Stimulated activated CD8-positive, alpha-beta memory T cell treated with anti-CD3 and anti-CD28 coated beads, Interleukin-7, amount 100 ng/mL, for 48 hours (primary cell): Measurements from ENCODE around the gene MEGF8.

Experiments
- DNase-seq, 2 donors: peaks; one replicate each; pipeline ENCODE4 v3.0.0-alpha.2; 2020; ENCODE audit warnings: low read depth in 1 of 2; ENCODE audit errors: extremely low read depth in 1 of 2

MEGF8 gene

DNA sequence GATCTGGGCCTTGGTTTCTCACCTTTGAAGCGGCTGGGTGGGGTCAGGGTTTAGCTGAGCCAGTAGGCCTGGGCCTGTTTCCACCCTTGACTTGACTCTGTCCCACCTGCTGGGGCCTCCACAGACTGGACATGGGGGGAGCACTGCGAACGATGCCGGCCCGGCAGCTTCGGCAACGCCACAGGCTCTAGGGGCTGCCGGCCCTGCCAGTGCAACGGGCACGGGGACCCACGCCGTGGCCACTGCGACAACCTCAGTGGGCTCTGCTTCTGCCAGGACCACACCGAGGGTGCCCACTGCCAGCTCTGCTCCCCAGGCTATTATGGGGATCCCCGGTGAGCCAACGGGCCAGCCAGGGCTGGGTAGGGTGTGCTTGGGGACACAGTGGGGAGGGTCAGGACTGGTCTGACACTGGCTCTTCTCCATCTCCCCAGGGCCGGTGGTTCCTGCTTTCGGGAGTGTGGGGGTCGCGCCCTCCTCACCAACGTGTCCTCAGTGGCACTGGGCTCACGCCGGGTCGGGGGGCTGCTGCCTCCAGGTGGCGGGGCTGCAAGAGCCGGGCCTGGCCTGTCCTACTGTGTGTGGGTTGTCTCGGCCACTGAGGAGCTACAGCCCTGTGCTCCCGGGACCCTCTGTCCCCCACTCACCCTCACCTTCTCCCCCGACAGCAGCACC lies 28.0 kb downstream of the MEGF8 start:
- DNase-seq = no peak

DNA sequence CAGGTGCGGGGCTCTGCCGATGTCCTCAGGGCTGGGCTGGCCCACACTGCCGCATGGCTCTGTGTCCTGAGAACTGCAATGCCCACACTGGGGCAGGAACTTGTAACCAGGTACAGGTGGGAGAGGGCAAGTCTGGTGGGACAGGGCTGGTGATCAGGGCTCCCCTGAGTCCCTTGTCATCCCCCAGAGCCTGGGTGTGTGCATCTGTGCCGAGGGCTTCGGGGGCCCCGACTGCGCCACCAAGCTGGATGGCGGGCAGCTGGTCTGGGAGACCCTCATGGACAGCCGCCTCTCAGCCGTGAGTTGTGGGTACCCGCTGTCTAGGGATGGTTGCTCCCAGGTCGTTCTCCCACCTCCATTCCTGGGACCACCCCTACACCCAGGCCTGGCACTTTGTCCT lies 30.5 kb downstream of the MEGF8 start:
- no peak for DNase-seq

DNA sequence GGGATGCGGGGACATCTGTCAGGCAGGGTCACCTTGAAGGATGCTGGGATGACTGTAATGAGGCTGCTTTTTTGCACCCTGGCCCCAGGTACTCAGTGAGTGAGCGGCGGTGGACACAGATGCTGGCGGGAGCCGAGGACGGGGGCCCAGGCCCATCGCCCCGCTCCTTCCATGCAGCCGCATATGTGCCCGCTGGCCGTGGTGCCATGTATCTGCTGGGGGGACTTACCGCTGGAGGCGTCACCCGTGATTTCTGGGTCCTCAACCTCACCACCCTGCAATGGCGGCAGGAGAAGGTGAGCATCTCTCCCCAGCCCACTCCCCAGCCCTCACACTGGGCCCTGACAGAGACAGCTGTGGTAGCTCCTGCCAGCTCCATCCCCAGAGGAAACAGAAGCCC lies 31.3 kb downstream of the MEGF8 start:
- DNase-seq = no peak

DNA sequence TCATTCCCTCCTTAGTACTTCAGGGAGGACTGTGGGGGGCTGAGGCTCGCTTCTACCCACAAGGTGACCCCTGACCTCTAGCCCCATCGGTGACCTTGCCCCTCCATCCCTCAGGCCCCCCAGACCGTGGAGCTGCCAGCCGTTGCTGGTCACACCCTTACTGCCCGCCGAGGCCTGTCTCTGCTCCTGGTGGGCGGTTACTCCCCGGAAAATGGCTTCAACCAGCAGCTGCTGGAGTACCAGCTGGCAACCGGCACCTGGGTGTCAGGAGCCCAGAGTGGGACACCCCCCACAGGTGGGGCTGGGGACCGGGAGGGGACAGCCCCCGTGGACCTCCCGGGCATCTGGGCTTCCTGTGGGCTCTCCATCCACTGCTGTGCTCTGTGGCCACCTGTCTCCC lies 31.9 kb downstream of the MEGF8 start:
- DNase-seq = no peak

DNA sequence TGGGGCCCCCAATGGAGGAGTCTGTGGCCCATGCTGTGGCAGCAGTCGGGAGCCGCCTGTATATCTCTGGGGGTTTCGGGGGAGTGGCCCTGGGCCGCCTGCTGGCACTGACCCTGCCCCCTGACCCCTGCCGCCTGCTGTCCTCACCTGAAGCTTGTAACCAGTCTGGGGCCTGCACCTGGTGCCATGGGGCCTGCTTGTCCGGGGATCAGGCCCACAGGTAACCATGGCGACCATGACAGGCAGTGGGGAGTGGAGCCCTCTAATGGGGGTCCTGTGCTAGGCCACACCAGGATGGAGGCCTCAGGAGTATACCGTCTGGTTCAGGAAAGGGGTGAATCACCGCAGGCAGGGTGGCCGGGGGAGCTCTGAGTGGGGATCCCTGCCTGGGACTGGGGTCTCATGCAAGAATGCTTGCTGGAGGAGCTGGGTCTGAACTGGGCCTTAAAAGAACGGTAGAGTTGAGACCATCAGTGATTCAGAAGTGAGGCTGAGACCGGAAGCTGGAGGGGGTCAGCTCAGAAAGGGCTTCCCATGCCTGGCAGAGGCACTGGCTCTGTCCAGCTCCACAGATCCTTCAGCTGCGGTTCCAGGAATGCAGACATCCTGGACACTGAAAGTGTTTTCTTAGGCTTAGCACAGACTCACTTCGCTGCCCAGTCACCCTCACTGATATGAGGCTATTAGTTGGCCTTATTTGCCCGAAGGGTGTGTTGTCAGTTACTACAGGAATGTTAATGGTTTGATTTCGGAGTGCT lies 35.5 kb downstream of the MEGF8 start:
- no peak for DNase-seq

DNA sequence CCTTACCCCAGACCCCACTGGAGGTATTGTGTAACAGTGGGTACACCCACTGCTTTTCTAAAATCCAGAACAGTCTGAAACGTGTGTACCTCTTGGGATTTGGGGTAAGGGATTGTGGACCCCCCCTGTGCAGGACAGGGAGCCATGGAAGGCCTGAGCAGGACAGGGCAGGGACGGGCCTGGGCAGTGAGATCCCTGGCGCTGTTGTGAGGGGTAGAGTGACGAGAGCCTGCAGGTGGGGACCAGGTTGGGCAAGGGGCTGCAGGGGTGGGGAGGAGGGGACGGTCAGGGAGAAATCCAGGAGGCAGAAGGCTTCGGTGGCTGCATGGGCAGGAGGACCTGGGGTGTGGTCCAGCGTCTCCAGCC lies 36.1 kb downstream of the MEGF8 start:
- no peak for DNase-seq

DNA sequence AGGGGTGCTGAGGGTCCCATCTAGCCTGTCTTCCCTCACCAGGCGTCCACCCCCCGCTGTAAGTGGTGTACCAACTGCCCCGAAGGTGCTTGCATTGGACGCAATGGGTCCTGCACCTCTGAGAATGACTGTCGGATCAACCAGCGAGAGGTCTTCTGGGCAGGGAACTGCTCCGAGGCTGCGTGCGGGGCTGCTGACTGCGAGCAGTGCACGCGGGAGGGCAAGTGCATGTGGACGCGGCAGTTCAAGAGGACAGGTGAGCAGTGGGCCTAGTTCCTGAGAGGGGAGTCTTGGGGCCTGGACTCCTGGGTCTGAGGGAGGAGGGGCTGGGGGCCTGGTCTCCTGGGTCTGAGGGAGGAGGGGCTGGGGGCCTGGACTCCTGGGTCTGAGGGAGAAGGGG lies 36.9 kb downstream of the MEGF8 start:
- no peak for DNase-seq

DNA sequence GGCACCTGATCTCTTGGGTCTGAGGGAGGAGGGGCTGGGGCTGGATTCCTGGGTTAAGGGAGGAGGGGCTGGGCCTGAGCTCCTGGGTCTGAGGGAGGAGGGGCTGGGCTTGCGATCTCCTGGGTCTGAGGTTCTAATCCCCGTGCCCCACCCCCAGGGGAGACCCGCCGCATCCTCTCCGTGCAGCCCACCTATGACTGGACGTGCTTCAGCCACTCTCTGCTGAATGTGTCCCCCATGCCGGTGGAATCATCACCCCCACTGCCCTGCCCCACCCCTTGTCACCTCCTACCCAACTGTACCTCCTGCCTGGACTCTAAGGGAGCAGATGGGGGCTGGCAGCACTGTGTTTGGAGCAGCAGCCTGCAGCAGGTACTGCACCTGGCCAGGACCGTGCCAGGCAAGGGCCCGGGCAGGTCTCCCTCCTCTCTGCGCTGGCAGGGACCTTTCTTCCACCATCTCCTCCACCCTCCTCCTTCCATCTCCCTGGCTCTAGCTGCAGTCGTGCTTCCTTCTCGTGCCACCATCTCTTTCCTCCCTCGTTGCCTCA lies 37.5 kb downstream of the MEGF8 start:
- no peak for DNase-seq

DNA sequence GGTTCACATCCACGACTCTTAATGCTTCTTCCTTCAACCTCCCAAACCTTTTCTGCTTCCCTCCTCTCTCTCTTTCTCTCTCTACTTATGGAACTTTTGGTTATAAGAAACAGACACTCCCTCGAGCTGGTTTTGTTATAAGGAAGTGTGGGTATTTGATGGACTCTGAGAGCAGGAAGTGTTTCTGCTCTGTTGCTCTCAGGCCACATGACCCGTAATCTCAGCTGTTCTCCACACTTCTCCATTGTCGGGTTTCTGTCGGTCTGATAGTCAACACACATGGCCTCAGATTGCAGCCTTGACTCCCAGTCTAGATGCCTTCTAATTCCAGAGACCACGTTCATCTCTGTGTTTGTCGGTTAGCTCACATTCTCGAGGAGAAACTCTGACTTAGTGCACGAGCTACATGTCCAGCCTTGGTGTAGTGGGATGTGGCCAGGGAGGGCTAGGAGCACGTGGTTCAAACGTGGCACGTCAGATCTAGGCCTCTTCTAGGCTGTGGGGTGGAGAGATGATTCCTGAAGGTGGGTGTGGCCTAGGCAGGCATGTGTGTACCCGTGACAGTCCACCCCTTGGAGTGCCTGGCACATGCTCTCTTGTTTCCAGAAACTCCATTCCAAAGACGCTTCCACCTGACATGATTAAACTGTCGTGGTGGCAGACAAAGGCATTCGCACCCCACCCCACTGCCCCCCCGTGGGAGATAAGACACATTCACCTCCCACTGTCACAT lies 38.3 kb downstream of the MEGF8 start:
- no peak for DNase-seq

DNA sequence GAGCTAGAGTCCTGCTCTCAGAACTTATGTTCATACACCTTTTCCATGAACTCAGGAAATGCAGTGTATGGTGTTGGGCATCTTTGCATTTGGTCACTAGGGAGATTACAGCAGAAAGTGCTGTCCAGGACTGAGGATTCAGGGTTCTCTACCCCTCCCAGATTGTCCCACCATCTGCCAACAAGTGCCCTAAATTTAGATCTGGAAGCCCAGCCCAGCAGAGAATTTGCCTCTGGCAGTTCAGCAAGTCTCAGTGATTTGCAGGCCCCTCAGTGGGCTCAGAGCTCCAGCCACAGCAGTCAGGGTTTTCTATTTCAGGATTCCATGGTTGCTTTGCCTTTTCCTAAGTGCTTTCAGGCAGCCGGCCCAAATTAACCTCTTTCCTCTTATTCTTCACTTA lies 41.2 kb downstream of the MEGF8 start:
- DNase-seq = no peak

DNA sequence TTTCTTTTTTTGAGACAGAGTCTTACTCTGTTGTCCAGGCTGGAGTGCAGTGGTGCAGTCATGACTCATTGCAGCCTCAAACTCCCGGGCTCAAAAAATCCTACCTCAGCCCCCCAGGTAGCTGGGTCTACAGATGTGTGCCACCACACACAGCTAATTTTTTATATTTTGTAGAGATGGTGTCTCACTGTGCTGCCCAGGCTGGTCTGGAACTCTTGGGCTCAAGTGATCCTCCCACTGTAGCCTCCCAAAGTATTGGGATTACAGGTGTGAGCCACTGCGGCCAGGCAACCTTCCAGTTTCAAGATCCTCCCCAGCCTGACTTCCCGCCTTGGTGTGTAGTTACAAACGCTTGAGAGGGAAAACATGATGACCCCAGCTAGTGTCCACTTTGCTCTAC lies 42.5 kb downstream of the MEGF8 start:
- DNase-seq = no peak

DNA sequence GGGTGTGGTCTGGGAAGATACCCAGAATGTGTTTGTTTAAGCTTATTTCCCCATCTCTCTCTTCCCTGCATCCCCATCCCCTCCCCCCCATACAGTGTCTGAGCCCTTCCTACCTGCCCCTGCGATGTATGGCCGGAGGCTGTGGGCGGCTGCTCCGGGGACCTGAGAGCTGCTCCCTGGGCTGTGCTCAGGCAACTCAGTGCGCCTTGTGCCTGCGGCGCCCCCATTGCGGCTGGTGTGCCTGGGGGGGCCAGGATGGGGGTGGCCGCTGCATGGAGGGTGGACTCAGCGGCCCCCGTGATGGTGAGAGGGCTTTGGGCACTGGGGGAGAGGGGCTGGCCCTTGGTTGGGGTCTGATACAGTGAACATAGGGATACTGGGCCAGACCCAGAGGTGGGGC lies 42.9 kb downstream of the MEGF8 start:
- DNase-seq = no peak

DNA sequence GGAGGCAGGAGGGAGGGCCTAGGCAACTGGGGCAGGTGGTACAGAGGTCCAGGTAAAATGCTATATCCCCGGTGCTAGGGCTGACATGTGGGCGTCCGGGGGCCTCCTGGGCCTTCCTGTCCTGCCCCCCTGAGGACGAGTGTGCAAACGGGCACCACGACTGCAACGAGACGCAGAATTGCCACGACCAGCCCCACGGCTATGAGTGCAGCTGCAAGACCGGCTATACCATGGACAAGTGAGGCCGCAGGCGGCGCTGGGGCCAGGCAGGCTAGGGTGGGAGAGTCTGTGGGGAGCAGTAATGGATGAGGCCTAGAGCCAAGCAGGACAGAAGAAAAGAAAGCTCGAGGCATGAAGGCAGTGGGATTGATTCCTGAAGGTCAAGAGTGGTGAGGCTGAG lies 43.3 kb downstream of the MEGF8 start:
- DNase-seq = no peak

DNA sequence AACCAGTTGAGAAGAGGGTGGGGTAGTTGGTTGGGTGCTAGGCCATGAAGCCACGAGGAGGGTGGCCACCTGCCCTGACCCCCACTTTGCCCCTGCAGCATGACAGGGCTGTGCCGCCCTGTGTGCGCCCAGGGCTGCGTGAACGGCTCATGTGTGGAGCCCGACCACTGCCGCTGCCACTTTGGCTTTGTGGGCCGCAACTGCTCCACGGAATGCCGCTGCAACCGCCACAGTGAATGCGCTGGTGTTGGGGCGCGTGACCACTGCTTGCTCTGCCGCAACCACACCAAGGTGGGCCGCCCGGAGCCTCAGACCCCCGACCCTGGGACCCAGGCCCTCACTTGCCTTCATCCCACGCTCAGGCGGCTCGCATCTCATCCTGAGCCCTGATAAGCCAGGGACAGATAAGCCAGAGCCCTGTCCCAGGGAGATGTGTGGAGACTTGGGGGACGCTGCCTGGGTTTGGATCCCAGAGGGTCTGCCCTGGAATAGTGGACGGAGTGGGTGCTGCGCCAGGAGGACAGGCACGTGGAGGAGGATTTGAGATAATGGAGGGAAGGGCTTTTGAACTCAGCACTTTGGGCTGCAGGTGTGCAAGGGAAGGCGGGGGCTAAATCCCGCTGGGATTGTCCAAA lies 44.1 kb downstream of the MEGF8 start:
- DNase-seq = no peak

DNA sequence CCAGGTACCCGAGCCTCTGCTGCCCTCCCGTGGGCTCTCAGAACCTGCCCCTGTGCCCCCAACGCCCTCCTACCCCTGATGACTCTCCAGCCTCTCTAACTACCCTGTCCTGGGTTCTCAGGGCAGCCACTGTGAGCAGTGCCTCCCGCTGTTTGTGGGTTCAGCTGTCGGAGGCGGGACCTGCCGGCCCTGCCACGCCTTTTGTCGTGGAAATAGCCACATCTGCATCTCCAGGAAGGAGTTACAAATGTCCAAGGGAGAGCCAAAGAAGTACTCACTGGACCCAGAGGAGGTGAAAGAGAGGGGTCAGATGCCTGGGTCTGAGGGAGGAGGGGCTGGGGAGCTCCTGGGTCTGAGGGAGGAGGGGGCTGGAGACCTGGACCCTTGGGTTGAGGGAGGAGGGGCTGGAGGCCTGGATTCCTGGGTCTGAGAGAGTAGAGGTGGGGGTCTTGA lies 44.7 kb downstream of the MEGF8 start:
- DNase-seq = no peak

DNA sequence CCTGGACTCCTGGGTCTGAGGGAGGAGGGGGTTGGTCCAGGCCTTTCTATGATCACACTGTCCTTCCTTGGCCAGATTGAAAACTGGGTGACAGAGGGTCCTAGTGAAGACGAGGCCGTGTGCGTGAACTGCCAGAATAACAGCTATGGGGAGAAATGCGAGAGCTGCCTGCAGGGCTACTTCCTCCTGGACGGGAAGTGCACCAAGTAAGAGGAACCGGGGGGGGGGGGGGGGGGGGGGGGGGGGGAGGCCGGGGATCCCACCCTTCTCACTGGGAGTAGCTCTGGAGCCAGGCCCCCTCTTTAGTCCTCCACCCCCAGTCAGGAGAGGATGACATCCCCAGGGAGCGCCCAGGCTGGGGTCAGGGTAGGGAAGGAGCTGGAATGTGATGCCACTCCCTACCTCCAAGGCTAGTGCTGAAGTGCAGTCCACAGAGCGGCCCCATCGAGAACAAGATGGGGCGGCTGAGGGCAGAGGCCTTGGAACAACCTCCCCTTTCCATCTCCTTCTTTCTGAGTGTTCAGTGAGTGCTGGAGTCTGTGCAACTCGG lies 45.3 kb downstream of the MEGF8 start:
- no peak for DNase-seq

DNA sequence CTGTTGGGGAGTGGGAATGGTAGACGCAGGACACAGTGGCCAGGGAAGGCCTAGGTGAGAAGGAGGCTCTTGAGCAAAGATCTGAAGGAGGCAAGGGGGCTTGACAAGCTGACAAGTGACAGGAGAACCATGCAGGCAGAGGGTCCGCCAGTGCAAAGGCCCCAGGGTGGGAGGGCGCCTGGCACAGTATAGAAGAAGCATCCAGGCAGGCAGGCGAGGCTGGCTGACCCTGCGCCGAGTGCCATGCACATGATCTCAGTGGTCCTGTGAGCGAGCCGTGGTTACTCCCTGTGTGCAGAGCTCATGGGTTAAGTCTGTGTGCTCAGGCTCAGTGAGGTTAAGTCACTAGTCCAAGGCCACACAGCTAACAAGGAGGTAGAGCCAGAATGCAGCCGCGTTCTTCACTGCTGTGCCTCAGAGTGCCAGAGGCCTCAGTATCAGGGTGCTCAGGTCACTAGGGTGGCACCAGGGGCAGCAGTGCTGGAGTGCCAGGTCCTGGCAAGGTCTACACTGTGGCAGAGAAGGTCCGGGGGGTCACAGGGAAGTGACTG lies 49.5 kb downstream of the MEGF8 start:
- no peak for DNase-seq

DNA sequence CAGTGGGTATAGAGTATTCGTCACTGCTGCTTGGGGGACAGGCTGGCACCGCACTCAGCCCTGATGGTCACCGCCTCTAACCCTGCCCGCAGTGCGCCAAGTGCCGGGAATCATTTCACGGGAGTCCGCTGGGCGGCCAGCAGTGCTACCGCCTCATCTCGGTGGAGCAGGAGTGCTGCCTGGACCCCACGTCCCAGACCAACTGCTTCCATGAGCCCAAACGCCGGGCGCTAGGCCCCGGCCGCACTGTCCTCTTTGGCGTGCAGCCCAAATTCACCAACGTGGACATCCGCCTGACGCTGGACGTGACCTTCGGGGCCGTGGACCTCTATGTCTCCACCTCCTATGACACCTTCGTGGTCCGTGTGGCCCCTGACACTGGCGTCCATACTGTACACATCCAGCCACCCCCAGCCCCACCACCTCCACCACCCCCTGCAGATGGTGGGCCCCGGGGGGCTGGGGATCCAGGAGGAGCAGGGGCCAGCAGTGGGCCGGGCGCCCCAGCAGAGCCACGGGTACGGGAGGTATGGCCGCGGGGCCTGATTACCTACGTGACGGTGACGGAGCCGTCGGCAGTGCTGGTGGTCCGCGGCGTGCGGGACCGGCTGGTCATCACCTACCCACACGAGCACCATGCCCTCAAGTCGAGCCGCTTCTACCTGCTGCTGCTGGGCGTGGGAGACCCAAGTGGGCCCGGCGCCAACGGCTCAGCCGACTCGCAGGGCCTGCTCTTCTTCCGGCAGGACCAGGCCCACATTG lies 50.2 kb downstream of the MEGF8 start:
- DNase-seq = no peak

DNA sequence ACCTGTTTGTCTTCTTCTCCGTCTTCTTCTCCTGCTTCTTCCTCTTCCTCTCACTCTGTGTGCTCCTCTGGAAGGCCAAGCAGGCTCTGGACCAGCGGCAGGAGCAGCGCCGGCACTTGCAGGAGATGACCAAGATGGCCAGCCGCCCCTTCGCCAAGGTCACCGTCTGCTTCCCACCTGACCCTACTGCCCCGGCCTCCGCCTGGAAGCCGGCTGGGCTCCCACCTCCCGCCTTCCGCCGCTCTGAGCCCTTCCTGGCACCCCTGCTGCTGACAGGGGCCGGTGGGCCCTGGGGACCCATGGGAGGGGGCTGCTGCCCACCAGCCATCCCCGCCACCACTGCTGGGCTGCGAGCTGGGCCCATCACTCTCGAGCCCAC lies 50.7 kb downstream of the MEGF8 start:
- DNase-seq = no peak
